Type B pancreatic cell (in vitro differentiated cells): Measurements from ENCODE around the gene LARGE1. TPM values are rescaled to one million over a fixed set of nuclear protein-coding genes. Genes with fewer than 3 reads are reported as not detected.

Experiments
- DNase-seq: peaks from one replicate; pipeline ENCODE4 v3.0.0; 2021; ENCODE audit warnings: mixed read lengths; ENCODE audit not compliant: unreplicated experiment; ENCODE audit errors: extremely low spot score
- H3K27ac Mint-ChIP-seq: 2 replicates; pipeline ENCODE4 v1.8.0; 2021; ENCODE audit warnings: mild to moderate bottlenecking, mixed read lengths
- H3K27me3 Mint-ChIP-seq: 2 replicates; pipeline ENCODE4 v1.8.0; 2021; ENCODE audit warnings: mixed read lengths
- H3K36me3 Mint-ChIP-seq: 2 replicates; pipeline ENCODE4 v1.8.0; 2021; ENCODE audit warnings: mixed read lengths
- H3K4me1 Mint-ChIP-seq: one replicate; pipeline ENCODE4 v1.8.0; 2021; ENCODE audit warnings: mixed read lengths; ENCODE audit not compliant: unreplicated experiment
- H3K4me3 Mint-ChIP-seq: 2 replicates; pipeline ENCODE4 v1.8.0; 2021; ENCODE audit warnings: mild to moderate bottlenecking, mixed read lengths
- H3K9me3 Mint-ChIP-seq: 2 replicates; pipeline ENCODE4 v1.8.0; 2021; ENCODE audit warnings: mixed read lengths
- total RNA-seq: library from RNA; stranded (reverse); gene quantifications from 2 replicates; pipeline ENCODE4 v1.2.1, GENCODE V29; 2021; ENCODE audit warnings: low replicate concordance
- TF ChIP-seq, protein P1 (sequence below): fragments of 200-600 bp; sonication (generic); conservative IDR thresholded peaks from 2 replicates; pipeline ENCODE4 v1.5.0; 2021; ENCODE audit warnings: antibody characterized with exemption, mild to moderate bottlenecking

LARGE1 gene
- total RNA-seq, 1 donor from 2014 or later: 96.6 TPM

DNA sequence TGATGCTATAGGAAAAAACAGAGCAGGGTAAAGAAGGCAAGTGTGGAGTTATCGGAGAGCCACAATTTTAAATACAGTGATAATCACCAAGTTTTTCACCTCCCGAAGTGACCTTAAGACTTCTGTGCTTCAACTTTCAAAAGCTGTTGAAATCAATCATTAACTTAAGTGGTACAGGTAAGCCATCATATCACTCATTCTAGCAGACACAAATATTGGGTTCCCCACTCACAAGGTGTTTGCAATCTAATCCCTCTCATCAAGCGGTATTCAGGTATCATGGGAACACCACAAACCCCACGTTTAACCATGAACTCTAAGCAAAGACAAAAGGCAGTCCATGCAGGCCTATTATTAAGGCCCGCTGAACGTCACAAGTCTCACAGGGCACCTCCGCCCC is 26.8 kb downstream of the LARGE1 start:
- Mint-ChIP-seq H3K36me3 (peaks cover 7% of the 10 kb centered on the region), H3K4me1 (peaks cover 62% of the 10 kb centered on the region), H3K9me3 (peaks cover 10% of the 10 kb centered on the region), H3K4me3 (no peak overlapping the region), H3K27ac (no peak overlapping the region), H3K27me3 (no peaks in the 10 kb centered on the region)
- DNase-seq: no peak
- TF ChIP-seq, protein P1, sequence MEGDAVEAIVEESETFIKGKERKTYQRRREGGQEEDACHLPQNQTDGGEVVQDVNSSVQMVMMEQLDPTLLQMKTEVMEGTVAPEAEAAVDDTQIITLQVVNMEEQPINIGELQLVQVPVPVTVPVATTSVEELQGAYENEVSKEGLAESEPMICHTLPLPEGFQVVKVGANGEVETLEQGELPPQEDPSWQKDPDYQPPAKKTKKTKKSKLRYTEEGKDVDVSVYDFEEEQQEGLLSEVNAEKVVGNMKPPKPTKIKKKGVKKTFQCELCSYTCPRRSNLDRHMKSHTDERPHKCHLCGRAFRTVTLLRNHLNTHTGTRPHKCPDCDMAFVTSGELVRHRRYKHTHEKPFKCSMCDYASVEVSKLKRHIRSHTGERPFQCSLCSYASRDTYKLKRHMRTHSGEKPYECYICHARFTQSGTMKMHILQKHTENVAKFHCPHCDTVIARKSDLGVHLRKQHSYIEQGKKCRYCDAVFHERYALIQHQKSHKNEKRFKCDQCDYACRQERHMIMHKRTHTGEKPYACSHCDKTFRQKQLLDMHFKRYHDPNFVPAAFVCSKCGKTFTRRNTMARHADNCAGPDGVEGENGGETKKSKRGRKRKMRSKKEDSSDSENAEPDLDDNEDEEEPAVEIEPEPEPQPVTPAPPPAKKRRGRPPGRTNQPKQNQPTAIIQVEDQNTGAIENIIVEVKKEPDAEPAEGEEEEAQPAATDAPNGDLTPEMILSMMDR: no peak

DNA sequence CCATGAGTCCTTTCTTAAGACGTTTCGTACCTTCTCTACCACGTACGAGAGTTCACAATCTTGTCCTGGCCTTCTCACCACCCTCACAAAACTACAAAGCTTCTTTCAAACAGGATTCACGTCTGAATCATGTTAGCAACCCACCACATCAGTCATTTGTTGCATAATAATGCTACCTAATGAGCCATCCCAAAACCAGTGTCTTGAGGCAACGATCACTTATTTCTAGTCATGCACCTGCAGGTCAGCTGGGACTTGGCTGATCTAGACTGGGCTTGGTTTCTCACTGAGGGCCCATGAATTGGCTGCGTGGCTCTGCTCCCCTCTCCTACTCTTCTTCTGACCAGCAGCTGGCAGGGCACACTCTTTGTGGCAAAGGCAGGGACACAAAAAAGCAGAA is 28.3 kb downstream of the LARGE1 start:
- Mint-ChIP-seq H3K36me3 (peaks cover 7% of the 10 kb centered on the region), H3K27me3 (no peaks in the 10 kb centered on the region), H3K9me3 (peaks cover 10% of the 10 kb centered on the region), H3K4me3 (no peak overlapping the region), H3K4me1 (peaks cover 48% of the 10 kb centered on the region), H3K27ac (no peak overlapping the region)
- TF ChIP-seq, protein P1: no peak
- no peak for DNase-seq

DNA sequence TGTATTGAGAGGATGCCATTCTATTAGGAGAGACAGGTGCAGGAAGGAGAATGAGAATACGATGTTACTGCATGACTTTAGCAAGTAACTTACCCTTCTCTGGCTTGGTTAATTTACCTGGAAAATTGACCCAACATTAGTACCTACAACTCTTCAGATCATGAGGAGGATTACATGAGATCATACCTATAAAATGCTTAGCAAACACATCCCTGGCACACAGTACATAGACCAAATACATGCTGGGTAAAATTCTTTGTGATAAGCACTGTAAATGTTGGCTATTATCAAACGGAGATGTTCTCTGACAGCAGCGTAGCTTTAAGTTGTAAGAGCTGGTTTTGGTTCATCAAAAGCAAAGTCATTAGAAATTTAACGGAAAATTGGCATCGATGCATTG is 28.8 kb downstream of the LARGE1 start:
- Mint-ChIP-seq H3K27ac (no peak overlapping the region), H3K4me3 (no peak overlapping the region), H3K36me3 (peaks cover 7% of the 10 kb centered on the region), H3K4me1 (peaks cover 44% of the 10 kb centered on the region), H3K9me3 (peaks cover 10% of the 10 kb centered on the region), H3K27me3 (no peaks in the 10 kb centered on the region)
- TF ChIP-seq, protein P1: no peak
- no peak for DNase-seq

DNA sequence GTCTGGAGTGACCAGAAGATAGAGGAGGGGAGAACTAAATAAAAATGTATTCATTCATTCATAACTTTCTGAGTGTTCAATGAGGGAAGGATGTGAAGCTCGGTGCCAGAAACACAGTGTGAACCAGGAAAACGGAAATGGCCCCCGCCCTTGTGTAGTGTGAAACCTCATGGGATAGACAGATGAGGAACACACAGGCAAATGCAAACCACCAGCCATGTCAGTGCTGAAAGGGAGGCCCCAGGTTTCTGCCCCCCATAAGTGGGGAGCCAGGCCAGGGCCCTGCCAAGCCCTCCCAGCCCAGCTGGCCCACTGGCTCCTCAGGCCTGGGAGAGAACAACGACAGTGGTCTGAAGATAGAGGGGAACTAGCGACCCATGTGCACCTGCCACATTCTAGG is 30.5 kb downstream of the LARGE1 start:
- no peak overlapping the region for H3K4me3 Mint-ChIP-seq
- TF ChIP-seq, protein P1: no peak
- no peaks in the 10 kb centered on the region for H3K27me3 Mint-ChIP-seq
- no peak overlapping the region for H3K27ac Mint-ChIP-seq
- H3K4me1 Mint-ChIP-seq: peaks cover 33% of the 10 kb centered on the region
- H3K9me3 Mint-ChIP-seq: peaks cover 5% of the 10 kb centered on the region
- no peaks in the 10 kb centered on the region for H3K36me3 Mint-ChIP-seq
- no peak for DNase-seq

DNA sequence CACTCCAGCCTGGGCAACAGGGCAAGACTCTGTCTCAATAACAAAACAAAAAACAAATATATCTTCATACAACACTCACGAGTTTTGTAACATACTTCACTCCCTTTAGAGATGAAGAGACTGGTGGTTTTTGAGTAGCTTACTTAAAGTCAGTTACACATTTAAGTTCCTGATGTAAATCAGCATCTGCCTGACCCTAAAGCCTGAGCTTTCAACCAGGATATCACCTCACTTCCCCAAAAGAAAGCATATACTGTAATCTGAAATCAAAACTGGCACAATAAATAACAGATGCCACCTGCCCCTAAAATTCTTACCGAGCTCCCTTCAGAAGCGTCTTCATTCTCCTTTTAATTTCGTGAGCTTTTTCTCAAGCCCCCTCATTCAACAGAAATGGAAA is 31.5 kb downstream of the LARGE1 start:
- no peak for DNase-seq
- Mint-ChIP-seq H3K4me3 (no peak overlapping the region), H3K9me3 (no peaks in the 10 kb centered on the region), H3K4me1 (peaks cover 32% of the 10 kb centered on the region), H3K27ac (no peak overlapping the region), H3K36me3 (no peaks in the 10 kb centered on the region), H3K27me3 (no peaks in the 10 kb centered on the region)
- TF ChIP-seq, protein P1: no peak

DNA sequence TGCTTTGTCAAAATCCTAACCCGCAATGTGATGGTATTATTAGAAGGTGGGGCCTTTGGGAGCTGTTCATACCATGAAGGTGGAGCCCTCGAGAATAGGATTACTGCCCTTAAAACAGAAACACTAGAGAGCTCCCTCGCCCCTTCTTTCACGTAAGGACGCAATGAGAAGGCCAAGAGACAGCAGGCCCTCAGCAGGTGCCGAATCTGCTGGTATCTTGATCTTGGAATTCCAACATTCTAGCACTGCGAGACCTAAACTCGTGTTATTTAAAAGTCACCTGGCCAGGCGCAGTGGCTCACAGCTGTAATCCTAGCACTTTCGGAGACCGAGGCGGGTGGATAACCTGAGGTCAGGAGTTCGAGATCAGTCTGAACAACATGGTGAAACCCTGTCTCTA is 33.1 kb downstream of the LARGE1 start:
- Mint-ChIP-seq H3K4me1 (peaks cover 37% of the 10 kb centered on the region), H3K27me3 (no peaks in the 10 kb centered on the region), H3K4me3 (no peak overlapping the region), H3K9me3 (no peaks in the 10 kb centered on the region), H3K36me3 (no peaks in the 10 kb centered on the region), H3K27ac (no peak overlapping the region)
- no peak for DNase-seq
- TF ChIP-seq, protein P1: no peak
